Measurements from ENCODE around the gene DOCK3.
"Not testable (repeated sequence)": the region's sequence is repeated elsewhere in the genome, so short reads cannot be mapped to it uniquely, and the experiment has no call there.

Gene DOCK3

DNA sequence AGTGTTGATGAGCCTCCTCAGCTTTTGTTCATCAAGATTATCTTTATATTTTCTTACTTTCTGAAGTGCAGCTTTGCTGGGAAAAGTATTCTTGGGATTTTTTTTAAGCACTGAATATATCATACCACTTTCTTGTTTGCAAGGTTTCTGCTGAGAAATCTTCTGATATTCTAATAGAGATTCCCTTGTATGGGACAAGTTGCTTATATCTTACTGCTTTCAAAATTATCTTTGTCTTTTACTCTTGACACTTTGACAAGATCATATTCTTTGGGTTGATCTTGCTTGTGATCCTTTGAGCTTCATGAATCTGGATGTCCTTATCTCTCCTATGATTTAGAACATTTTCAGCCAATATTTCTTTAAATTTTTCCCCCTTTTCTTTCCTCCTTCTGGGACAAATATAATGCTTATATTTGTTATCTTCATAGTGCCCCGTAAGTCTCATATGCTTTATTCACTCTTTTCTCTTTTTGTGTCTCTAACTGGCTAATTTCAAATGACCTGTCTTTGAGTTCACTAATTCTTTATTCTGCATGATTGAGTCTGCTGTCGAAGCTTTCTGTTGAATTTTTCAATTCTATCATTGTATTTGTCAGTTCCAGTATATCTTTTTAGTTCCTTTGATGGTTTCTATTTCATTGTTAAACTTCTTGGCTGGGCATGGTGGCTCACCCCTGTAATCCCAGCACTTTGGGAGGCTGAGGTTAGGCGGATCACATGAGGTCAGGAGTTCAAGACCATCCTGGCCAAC, 499.0 kb downstream of the DOCK3 start:
- TF ChIP-seq CTCF (conservative IDR thresholded peaks at IDR 0.05; ENCODE audit: low read depth, low read length): no peak
- no peak overlapping the region for H3K4me3 ChIP-seq (ENCODE audit: low read length)
- no peak for DNase-seq (ENCODE audit: low read depth)

DNA sequence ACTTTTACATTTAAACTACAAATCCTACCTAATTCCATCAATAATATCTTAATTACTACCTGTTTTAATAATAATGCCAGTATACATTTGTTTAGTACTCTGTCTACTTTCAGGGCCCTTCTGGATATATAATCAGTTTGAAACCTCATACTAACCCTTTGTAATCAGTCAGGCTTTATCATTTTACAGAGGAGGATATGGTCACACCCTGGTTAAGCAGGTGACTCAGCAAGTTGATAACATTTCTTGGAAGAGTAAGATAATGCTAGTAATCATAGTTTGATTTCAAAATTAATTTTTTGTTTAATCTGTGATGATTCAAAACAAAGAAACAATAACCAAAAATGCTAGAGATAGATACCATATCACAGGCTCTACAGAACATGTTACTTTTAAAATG, 502.2 kb downstream of the DOCK3 start:
- no peak for DNase-seq (ENCODE audit: low read depth)
- no peak overlapping the region for H3K4me3 ChIP-seq (ENCODE audit: low read length)
- no peak for TF ChIP-seq CTCF (conservative IDR thresholded peaks at IDR 0.05; ENCODE audit: low read depth, low read length)

DNA sequence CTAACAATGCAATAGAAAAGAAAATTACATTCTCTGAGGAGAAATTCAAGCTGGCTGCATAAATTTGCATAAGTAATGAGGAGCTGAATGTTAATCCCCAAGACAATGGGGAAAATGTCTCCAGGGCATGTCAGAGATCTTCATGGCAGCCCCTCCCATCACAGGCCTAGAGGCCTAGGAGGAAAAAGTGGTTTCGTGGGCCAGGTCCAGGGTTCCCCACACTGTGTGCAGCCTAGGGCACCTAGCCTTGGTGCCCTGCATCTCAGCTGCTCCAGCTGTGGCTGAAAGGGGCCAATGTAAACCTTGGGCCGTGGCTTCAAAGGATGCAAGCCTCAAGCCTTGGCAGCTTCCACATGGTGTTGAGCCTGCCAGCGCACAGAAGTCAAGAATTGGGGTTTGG, 511.7 kb downstream of the DOCK3 start:
- DNase-seq (ENCODE audit: low read depth): not testable (repeated sequence)

DNA sequence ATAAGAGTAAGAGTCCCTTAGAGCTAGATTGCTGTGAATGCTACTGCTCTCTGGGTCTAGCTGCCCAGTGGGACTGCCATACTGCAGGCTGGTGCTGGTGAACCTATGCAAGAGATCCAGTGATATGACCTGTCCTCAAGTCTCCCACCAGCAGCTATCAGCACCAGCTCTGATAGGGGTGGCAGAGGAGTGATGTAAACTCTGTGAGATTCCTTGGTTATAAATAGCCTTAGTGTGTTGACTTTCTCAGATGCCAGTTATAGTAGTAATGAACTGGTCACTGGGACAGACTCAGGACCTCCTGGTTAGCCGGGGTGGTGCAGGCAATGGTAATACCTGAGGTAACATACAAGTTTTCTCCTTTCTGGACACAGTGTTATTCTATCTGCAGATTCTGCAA, 515.5 kb downstream of the DOCK3 start:
- no peak for DNase-seq (ENCODE audit: low read depth)
- no peak for TF ChIP-seq CTCF (conservative IDR thresholded peaks at IDR 0.05; ENCODE audit: low read depth, low read length)
- no peak overlapping the region for H3K4me3 ChIP-seq (ENCODE audit: low read length)

More for the DNA sequence above, 511.7 kb downstream of the DOCK3 start:
- not testable (repeated sequence) for H3K4me3 ChIP-seq (ENCODE audit: low read length)

GRCh38 chr3:51190827-51191226, 516.1 kb downstream of the DOCK3 start:
- no peak for TF ChIP-seq CTCF (conservative IDR thresholded peaks at IDR 0.05; ENCODE audit: low read depth, low read length)
- no peak for DNase-seq (ENCODE audit: low read depth)
- H3K4me3 ChIP-seq (ENCODE audit: low read length): no peak overlapping the region

GRCh38 chr3:51191768-51192167, 517.0 kb downstream of the DOCK3 start:
- DNase-seq (ENCODE audit: low read depth): no peak
- no peak for TF ChIP-seq CTCF (conservative IDR thresholded peaks at IDR 0.05; ENCODE audit: low read depth, low read length)
- no peak overlapping the region for H3K4me3 ChIP-seq (ENCODE audit: low read length)

GRCh38 chr3:51198477-51198876, 523.8 kb downstream of the DOCK3 start:
- TF ChIP-seq CTCF (conservative IDR thresholded peaks at IDR 0.05; ENCODE audit: low read depth, low read length): no peak
- DNase-seq (ENCODE audit: low read depth): no peak
- no peak overlapping the region for H3K4me3 ChIP-seq (ENCODE audit: low read length)

DNA sequence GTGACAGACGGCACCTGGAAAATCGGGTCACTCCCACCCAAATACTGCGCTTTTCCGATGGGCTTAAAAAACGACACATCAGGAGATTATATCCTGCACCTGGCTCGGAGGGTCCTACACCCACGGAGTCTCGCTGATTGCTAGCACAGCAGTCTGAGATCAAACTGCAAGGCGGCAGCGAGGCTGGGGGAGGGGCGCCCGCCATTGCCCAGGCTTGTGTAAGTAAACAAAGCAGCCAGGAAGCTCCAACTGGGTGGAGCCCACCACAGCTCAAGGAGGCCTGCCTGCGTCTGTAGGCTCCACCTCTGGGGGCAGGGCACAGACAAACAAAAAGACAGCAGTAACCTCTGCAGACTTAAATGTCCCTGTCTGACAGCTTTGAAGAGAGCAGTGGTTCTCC, 524.6 kb downstream of the DOCK3 start:
- H3K4me3 ChIP-seq (ENCODE audit: low read length); DNase-seq (ENCODE audit: low read depth): not testable (repeated sequence)
